ENCODE measurements around the gene CHPF2. TPM values are rescaled to one million over a fixed set of nuclear protein-coding genes. Genes with fewer than 3 reads are reported as not detected.

CHPF2 gene
- polyA plus RNA-seq, 3 donors = 34.4 to 38.0 (median 36.0) TPM

DNA sequence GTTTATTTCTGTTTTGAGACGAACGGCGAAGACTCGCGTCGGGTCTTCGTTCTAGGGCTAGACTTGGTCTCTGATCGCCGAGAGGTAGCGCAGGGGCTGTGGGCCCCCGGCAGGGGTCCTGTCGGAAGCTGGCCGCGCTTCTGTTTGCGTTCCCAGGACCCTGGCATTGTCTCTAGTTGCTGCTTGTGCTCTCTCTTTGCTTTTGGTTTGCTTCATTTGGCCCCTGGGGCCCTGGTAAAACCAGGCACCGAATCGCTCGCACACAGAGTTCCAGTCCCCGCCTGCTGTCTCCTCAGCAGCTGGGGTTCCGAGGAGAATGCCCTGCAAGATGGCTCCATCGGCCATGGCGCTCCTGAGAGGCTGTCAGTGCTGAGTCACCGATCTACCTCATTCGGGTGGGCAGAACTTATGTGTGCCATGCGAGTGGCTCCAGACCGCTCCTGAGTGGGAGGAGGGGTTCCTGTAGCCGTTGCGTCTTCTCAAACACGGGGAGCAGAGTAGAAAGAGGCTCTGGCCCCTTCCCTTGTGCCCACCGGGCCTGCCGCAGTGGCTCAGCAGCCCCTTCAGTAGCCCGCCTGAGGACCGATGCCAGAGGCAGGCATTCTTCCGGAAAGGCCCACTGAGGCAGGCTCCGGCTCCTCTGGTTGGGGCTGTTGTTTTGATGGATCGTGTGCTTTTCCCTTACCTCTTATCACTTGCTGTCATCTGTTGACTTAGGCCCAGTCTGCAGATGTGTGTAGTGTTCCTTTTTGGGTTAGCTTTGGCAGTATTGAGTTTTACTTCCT lies 826 bp downstream of the CHPF2 start:
- Mint-ChIP-seq H3K27ac (peak overlapping the region; percentile 95 to 99 (median 98)), H3K27me3 (ENCODE audit: low read depth in 3 of 3) (peaks cover 2 to 3% (median 3%) of the 10 kb centered on the region in 3 donors), H3K9me3 (peaks cover 0 to 3% (median 0%) of the 10 kb centered on the region in 7 donors), H3K36me3 (peaks cover 33 to 37% of the 10 kb centered on the region in 2 donors), H3K4me1 (peaks cover 26% of the 10 kb centered on the region), H3K4me3 (peak overlapping the region; percentile 100)
- no peaks in the 10 kb centered on the region for H3K9me3 ChIP-seq (replicated peaks in 1 of 2; ENCODE audit: control insufficient read depth in 1 of 2, insufficient read depth in 1 of 2, low read length in 2 of 2)
- intact Hi-C loops (cut with micrococcal nuclease) = loop anchor here in 1 of 2 donors (5.0 kb wide), 1 partner anchor 39 kb away; no protein-coding TSS in a partner anchor
- peak overlapping the region; percentile 78 to 93 for H3K27ac ChIP-seq (ENCODE audit: low read depth in 1 of 2, low read length in 2 of 2)
- peaks cover 46% of the 10 kb centered on the region for H3K79me2 ChIP-seq (ENCODE audit: insufficient read depth, low read length)
- no peak for TF ChIP-seq CTCF (IDR thresholded peaks at IDR 0.05)
- H3K9ac ChIP-seq (ENCODE audit: insufficient read depth, low read length, poor library complexity, severe bottlenecking) = peak overlapping the region; percentile 93
- 0% methylated on average over 23 of the region's 36 CpGs for WGBS (ENCODE audit: insufficient coverage)
- H3K4me3 ChIP-seq (replicated peaks in 1 of 3; ENCODE audit: low read depth in 2 of 3, low read length in 3 of 3) = peak overlapping the region; percentile 65 to 95 (median 85)
- H2AFZ ChIP-seq (ENCODE audit: insufficient read depth, low read depth, low read length, poor library complexity, severe bottlenecking) = peak overlapping the region; percentile 81
- H3K36me3 ChIP-seq (replicated peaks in 1 of 2; ENCODE audit: control insufficient read depth in 1 of 2, insufficient read depth in 2 of 2, low read length in 2 of 2) = peaks cover 33 to 41% of the 10 kb centered on the region in 2 donors
- peak; percentile 68 to 79 (median 75) for DNase-seq
- H3K4me1 ChIP-seq (ENCODE audit: control insufficient read depth in 1 of 2, insufficient read depth in 2 of 2, low read length in 2 of 2) = peaks cover 20 to 24% of the 10 kb centered on the region in 2 donors
- H3K27me3 ChIP-seq (ENCODE audit: control insufficient read depth in 2 of 2, insufficient read depth in 2 of 2, low read length in 2 of 2) = no peaks in the 10 kb centered on the region
- peak overlapping the region; percentile 87 for H3K4me2 ChIP-seq (replicated peaks; ENCODE audit: extremely low read depth, low read length, poor library complexity, severe bottlenecking)
- H4K20me1 ChIP-seq (ENCODE audit: insufficient read depth, low read length) = peaks cover 49% of the 10 kb centered on the region

GRCh38 chr7:151233804-151234203 lies 1.5 kb downstream of the CHPF2 start:
- H2AFZ ChIP-seq (ENCODE audit: insufficient read depth, low read depth, low read length, poor library complexity, severe bottlenecking) = peak overlapping the region; percentile 81
- 75% methylated on average over 6 of the region's 9 CpGs for WGBS (ENCODE audit: insufficient coverage)
- peaks cover 46% of the 10 kb centered on the region for H3K79me2 ChIP-seq (ENCODE audit: insufficient read depth, low read length)
- H3K9me3 ChIP-seq (replicated peaks in 1 of 2; ENCODE audit: control insufficient read depth in 1 of 2, insufficient read depth in 1 of 2, low read length in 2 of 2) = no peaks in the 10 kb centered on the region
- TF ChIP-seq CTCF (IDR thresholded peaks at IDR 0.05) = no peak
- H3K36me3 ChIP-seq (replicated peaks in 1 of 2; ENCODE audit: control insufficient read depth in 1 of 2, insufficient read depth in 2 of 2, low read length in 2 of 2) = peaks cover 40 to 48% of the 10 kb centered on the region in 2 donors
- Mint-ChIP-seq H3K9me3 (peaks cover 0 to 3% (median 0%) of the 10 kb centered on the region in 7 donors), H3K27ac (peak overlapping the region; percentile 87 to 99 (median 98)), H3K4me1 (peaks cover 26% of the 10 kb centered on the region), H3K4me3 (peak overlapping the region; percentile 100), H3K36me3 (peaks cover 37 to 44% of the 10 kb centered on the region in 2 donors), H3K27me3 (ENCODE audit: low read depth in 3 of 3) (peaks cover 2 to 3% (median 3%) of the 10 kb centered on the region in 3 donors)
- H3K4me2 ChIP-seq (replicated peaks; ENCODE audit: extremely low read depth, low read length, poor library complexity, severe bottlenecking) = peak overlapping the region; percentile 87
- peaks cover 56% of the 10 kb centered on the region for H4K20me1 ChIP-seq (ENCODE audit: insufficient read depth, low read length)
- no peak for DNase-seq
- intact Hi-C loops (cut with micrococcal nuclease) = loop anchor here in 1 of 2 donors (5.0 kb wide), 1 partner anchor 38 kb away; no protein-coding TSS in a partner anchor
- H3K4me1 ChIP-seq (ENCODE audit: control insufficient read depth in 1 of 2, insufficient read depth in 2 of 2, low read length in 2 of 2) = peaks cover 20 to 24% of the 10 kb centered on the region in 2 donors
- H3K27ac ChIP-seq (ENCODE audit: low read depth in 1 of 2, low read length in 2 of 2) = peak overlapping the region; percentile 78 to 93
- no peaks in the 10 kb centered on the region for H3K27me3 ChIP-seq (ENCODE audit: control insufficient read depth in 2 of 2, insufficient read depth in 2 of 2, low read length in 2 of 2)
- H3K4me3 ChIP-seq (replicated peaks in 1 of 3; ENCODE audit: low read depth in 2 of 3, low read length in 3 of 3) = peak overlapping the region in 1 of 3 experiments; percentile 85
- H3K9ac ChIP-seq (ENCODE audit: insufficient read depth, low read length, poor library complexity, severe bottlenecking) = peak overlapping the region; percentile 93

Measured in CD14-positive monocyte (primary cell).